ENCODE measurements around the gene PKMYT1.

Gene PKMYT1

DNA sequence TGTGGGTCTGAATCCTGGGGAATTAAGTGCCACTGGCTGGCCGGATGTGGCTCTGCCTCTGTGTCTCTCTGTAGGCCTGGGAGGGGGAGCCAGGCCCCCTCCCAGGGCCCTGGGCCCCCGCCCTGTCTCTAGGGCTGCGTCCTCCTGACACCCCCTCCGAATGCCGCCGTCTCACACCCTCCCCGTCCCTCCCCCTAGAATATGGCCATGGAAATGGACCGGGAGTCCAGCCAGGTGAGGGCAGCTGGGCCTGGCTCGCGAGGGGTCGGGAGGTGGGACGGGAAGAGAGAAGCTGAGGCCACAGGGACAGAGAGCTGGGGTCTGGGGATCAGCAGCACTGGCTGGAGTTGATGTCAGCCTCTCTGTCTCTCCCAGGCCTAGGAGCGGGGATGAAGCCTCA, 16.1 kb upstream of the PKMYT1 start:
- no peak for DNase-seq (ENCODE audit: low read depth)

- DNase-seq (ENCODE audit: low read depth): no peak
Observed at GRCh38 chr16:2992383-2993081, 12.3 kb upstream of the PKMYT1 start.

GRCh38 chr16:2991566-2992261, 11.5 kb upstream of the PKMYT1 start:
- no peak for DNase-seq (ENCODE audit: low read depth)

DNA sequence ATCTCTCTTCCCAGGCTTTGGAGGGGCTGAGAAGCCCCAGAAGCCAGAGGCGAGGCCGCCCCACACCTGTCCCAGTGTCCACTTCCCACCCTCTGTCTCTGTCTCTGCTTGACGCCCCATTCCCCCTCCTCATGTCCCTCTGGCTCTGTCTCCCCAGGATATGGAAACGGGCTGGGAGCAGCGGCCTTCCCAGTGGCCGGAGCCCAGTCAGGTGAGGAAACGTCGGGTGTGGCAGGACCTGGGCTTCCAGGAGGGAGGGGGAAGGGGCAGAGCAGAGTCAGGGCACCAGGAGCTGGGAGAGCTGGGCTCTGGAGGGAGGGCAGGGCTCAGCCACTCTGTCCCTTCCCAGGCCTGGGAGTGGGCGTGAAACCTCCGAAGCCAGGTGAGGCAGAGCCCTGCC, 10.6 kb upstream of the PKMYT1 start:
- DNase-seq (ENCODE audit: low read depth): no peak

GRCh38 chr16:2988590-2989099, 8.4 kb upstream of the PKMYT1 start:
- DNase-seq (ENCODE audit: low read depth): no peak

DNA sequence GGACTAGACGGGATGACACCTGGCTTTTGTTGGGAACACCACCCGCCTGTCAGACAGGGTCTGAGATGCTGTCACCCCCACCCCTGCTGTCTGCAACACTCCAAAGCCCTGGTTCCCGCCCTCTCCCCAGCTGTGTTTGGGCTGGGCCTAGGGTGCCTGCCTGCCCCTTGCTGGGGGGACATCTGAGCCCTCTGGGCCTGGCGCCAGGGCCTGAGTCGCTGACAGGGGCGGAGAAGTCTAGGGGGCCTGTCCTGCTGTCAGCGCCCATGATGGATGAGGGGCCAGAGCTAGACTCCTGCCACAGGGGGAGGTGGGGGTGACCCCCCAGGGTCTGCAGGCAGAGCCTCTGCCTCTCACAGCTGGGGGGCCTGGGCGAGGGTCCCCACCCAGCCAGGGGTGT, 7.6 kb upstream of the PKMYT1 start:
- no peak for DNase-seq (ENCODE audit: low read depth)

DNA sequence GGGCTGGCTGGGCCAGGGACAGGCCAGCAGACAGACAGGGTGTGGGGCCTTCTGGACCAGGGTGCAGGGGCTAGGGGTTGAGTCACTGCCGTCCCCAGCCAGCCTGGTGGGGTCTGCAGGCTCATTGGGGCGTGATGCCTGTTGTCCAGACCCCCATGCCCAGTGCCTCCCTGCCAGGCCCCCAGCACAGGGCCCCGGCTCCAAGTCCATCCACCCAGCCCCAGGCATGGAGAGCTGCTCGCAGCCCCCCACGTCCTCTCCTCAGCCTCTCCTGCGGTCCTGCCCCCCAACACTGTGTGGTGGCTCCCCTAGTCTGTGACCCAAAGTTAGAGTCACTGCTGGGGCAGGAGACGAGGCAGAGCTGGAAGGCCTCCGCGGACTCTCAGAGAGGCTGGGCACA, 7.0 kb upstream of the PKMYT1 start:
- DNase-seq (ENCODE audit: low read depth): no peak

DNA sequence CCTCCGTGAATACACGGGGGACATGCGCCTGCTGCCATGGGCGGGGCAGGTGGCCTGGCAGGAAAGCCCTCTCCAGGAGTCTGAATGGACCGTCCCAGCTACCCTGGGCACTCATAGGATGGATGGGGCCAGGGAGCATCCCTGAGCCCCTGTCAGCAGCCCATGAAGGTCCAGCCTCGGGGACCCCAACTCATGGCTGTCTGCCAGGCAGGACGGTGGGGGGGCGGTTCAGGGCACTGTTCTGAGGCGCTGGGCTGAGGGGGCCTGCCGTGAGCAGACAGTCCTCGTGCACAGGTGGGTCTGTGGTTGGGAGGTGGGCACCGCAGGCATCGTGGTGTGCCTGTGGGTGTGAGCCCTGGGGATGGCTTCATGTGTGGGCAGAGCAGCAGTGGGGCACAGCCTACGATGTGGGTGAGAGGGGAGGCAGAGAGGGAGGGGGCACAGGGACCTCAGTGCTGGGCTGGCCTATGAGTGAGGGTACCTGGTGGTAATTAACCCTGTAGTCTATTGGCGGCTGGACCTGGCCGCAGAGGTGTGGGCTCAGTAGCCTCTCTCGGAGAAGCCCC, 6.5 kb upstream of the PKMYT1 start:
- no peak for DNase-seq (ENCODE audit: low read depth)

DNA sequence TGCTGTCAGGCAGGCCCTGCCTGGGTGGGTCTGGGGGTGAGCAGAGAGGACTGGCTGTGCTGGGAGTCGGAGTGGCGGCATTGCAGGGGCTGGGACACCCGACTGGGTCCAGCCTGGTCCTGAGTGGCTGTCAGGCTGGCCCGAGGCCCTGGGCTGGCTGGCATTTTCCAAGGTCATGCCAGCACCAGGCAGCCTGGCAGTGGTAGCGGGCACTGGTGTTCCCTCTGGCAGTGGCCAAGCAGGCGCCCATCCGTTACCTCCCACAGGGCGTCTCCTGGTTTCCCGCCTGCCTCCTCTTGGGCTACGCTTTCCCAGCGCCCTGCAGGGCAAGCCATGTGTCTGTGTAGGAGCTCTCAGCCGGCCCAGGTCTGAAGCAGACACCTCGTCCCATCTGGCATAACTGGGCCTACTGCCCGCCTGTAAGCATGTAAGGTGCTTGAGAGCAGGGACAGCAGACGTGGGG, 5.7 kb upstream of the PKMYT1 start:
- no peak for DNase-seq (ENCODE audit: low read depth)

DNA sequence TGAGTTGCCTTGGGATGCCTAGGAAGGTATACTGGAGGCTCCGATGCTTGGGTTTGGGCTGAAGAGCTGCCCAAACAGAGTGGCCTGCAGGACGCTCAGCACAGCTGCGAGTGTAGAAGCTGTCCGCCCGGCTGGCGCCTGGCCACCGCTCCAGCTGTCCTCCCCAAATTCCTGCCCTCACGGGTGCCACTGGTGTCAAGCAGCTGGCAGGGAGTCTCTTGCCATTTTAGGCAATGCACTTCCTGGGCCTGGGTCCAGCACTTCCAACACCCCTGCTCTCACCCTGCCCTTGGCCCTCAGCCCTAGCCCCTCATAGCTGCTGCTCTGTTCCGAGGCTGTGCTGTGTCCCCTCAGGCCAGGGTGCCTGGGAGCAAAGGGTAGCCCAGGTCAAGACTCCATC, 5.2 kb upstream of the PKMYT1 start:
- DNase-seq (ENCODE audit: low read depth): no peak

DNA sequence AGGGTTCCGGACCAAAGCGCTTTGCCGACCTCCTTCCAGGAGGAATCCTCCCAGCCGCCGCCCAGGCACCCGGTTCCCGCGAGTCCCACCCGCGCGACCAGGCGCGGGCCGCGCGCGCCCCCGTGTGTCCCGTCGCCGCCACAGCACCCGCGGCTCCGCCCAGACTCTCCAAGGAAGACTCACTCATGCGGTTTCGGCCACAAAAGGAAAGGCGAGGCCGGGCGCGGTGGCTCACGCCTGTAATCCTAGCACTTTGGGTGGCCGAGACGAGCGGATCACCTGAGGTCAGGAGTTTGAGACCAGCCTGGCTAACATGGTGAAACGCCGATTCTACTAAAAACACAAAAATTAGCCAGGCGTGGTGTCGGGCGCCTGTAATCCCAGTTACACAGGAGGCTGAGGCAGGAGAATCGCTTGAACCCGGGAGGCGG, 3.5 kb upstream of the PKMYT1 start:
- DNase-seq (ENCODE audit: low read depth): peak; percentile 59

- DNase-seq (ENCODE audit: low read depth): no peak
Observed at GRCh38 chr16:2982402-2982801, 2.2 kb upstream of the PKMYT1 start.

- DNase-seq (ENCODE audit: low read depth): no peak
Observed at GRCh38 chr16:2981899-2982250, 1.6 kb upstream of the PKMYT1 start.

DNA sequence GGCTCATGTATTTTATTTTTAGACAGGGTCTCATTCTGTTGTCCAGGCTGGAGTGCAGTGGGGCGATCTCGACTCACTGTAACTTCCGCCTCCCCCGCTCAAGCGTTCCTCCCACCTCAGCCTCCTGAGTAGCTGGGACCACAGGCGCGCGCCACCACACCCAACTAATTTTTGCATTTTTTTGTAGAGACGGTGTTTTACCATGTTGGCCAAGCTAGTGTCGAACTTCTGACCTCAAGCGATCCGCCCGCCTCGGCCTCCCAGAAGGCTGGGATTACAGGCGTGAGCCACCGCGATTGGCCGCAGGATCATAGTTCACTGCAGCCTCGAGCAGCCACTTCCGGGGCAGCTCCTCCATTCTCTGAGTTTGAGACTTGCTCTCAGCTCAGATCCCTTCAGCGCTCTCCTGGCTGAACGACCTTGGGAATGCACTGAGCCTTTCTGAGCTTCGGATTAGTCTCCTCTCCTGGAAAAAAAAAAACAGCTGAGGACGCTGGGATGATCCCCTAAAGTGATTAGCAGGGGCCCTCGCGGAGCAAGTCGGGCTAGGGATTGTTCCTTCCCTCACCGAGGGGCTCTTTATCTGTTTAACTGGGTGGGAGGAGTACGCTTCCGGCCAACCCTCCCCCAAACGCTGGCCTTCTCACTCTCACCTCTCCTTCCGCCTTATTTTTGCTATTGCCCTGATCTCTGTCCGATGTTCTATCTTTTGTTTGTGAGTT, 1.1 kb upstream of the PKMYT1 start:
- no peak for DNase-seq (ENCODE audit: low read depth)

- no peak for DNase-seq (ENCODE audit: low read depth)
Observed at GRCh38 chr16:2979669-2980226, 498 bp downstream of the PKMYT1 start.

GRCh38 chr16:2977440-2977839, 2.8 kb downstream of the PKMYT1 start:
- DNase-seq (ENCODE audit: low read depth): no peak

- DNase-seq (ENCODE audit: low read depth): no peak
Observed at GRCh38 chr16:2976673-2977072, 3.6 kb downstream of the PKMYT1 start.

DNA sequence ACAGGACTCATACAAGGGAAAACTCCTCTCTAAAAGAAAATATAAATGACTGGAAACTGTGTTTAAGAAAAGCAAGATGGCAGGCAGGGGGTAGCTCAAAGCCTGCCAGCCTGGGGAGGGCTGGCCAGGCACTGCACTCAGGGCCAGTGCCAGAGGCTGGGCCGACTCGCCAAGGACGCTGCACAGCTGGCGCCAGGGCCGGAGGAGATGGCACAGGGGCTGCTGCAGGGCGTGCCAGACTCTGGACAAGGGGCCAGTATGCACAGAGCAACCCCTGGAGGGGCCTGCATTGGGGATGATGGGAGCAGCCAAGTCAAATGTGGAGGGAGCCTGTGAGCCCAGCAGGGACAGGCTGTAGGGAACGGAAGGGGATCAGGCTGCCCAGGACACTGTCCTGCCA, 4.0 kb downstream of the PKMYT1 start:
- no peak for DNase-seq (ENCODE audit: low read depth)

GRCh38 chr16:2975161-2975795, 5.0 kb downstream of the PKMYT1 start:
- no peak for DNase-seq (ENCODE audit: low read depth)

DNA sequence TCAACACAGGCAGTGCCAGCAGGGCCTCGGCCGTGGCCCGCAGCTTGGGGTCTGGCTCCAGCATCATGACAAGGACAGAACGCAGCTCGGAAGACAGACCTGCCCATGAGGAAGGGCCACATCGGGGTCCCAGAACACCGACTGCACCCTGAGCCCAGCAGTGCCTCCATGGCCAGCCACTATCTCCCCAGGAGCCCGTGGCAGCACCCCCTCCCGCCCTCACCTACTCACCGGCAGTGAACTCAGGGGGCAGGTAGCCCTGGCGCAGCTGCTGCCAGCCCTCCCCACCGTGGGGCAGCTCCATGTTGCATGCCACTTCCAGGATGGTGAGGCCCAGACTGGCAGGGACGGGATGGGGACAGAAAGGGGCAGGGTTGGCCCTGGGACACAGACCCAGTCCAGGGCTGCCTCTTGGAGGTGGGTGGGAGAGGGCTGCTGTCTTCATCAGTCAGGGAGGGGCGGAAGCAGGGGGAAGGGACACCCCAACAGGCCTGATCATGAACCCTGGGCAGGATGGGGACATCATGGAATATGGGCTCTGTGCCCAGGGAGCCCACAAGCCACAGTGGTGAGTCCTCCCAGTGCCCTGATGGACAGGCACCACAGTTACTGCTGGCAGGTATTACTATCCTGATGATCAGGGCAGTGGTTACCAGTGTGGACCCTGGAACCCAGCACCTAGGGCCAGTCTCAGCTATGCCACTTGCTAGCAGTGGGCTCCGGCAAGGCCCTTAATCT, 5.8 kb downstream of the PKMYT1 start:
- DNase-seq (ENCODE audit: low read depth): no peak

All from stimulated activated CD8-positive, alpha-beta memory T cell treated with anti-CD3 and anti-CD28 coated beads, Interleukin-15, amount 100 ng/mL, for 24 hours (primary cell).